Activated naive CD4-positive, alpha-beta T cell treated with anti-CD3 and anti-CD28 coated beads, Interleukin-2, amount 10 ng/mL, durations not matched to agents 7 days and 5 days (primary cell): ENCODE results near the gene TSPAN16.
A peak's percentile ranks its signal among the peaks of the same experiment; 100 is the strongest.

Experiments used
- CTCF ChIA-PET: fragments of 350-600 bp; sonication (Branson Sonifier 250); formaldehyde crosslinking; loops from one replicate; lab custom pipeline; 2021; ENCODE audit warnings: antibody characterized with exemption; lab: Charles Lee
- DNase-seq: peaks from one replicate; pipeline ENCODE4 v3.0.0-alpha.2; 2020
- H3K27ac Mint-ChIP-seq: one replicate; pipeline ENCODE4 v1.8.0; 2021; ENCODE audit warnings: mild to moderate bottlenecking, moderate library complexity, mixed read lengths
- H3K27me3 Mint-ChIP-seq: one replicate; pipeline ENCODE4 v1.8.0; 2021; ENCODE audit warnings: mild to moderate bottlenecking, mixed read lengths
- H3K36me3 Mint-ChIP-seq: one replicate; pipeline ENCODE4 v1.8.0; 2021; ENCODE audit warnings: mixed read lengths
- H3K4me1 Mint-ChIP-seq: one replicate; pipeline ENCODE4 v1.8.0; 2021; ENCODE audit warnings: mixed read lengths
- H3K4me3 Mint-ChIP-seq: one replicate; pipeline ENCODE4 v1.8.0; 2021; ENCODE audit warnings: mild to moderate bottlenecking, moderate library complexity, mixed read lengths
- H3K9me3 Mint-ChIP-seq: one replicate; pipeline ENCODE4 v1.8.0; 2021; ENCODE audit warnings: mixed read lengths

The TSPAN16 gene, protein sequence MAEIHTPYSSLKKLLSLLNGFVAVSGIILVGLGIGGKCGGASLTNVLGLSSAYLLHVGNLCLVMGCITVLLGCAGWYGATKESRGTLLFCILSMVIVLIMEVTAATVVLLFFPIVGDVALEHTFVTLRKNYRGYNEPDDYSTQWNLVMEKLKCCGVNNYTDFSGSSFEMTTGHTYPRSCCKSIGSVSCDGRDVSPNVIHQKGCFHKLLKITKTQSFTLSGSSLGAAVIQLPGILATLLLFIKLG

DNA sequence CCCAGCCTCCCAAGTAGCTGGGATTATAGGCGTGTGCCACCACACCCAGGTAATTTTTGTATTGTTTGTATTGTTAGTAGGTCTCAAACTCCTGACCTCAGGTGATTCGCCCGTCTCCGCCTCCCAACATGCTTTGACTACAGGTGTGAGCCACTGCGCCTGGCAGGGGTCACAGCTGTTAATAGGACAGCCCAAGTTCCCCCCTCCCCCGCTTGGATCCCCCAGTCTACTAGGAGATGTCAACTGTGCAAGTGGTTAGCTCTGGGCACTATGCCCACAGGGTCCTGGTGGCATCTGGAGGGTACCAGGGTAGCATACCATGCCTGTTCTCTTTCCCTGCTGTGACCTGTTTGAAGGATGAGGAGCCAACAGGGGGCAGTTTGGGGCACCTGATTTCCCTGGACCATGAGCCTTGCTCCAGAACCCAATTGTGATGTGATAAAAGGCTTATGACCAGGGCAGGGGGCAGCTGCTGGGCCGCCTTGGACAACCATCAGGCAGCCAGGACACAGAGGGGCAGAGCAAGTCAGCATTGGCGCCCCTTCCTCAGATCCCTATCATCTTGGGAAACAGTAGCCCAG, at the start of gene TSPAN16:
TSPAN16 (plus strand) TSS at position 496 of the 581 bp plus-strand sequence. CDS start 138 bp downstream, outside the sequence.
- Mint-ChIP-seq H3K9me3 (no peaks in the 10 kb centered on the region), H3K27me3 (peaks cover 86% of the 10 kb centered on the region), H3K4me1 (peaks cover 10% of the 10 kb centered on the region), H3K36me3 (no peaks in the 10 kb centered on the region), H3K27ac (peak within 1 kb of the TSS; percentile 22), H3K4me3 (no peak within 1 kb of the TSS)
- DNase-seq = no peak
- CTCF ChIA-PET = interaction anchor here (1.1 to 4.5 kb wide), 2 partner anchors 9 to 187 kb away, joined by 3 to 19 read pairs; no protein-coding TSS in a partner anchor

DNA sequence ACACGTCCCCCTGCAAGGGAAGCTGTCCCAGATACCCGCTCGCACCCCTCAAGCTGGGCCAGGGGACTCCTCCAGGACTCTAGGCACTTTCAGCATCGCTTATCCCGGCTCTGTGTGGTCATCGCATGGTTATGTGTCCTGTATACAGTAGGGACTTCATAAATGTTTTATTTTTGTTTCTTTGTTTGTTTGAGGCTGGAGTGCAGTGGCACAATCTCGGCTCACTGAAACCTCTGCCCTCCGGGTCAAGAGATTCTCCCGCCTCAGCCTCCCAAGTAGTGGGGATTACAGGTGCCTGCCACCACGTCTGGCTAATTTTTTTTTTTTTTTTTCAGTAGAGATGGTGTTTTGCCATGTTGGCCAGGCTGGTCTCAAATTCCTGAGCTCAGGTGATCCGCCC, 49.0 kb upstream of the TSPAN16 start:
- CTCF ChIA-PET = no interaction called here
- no peaks in the 10 kb centered on the region for H3K36me3 Mint-ChIP-seq
- DNase-seq = no peak
- H3K27me3 Mint-ChIP-seq = peaks cover 46% of the 10 kb centered on the region
- H3K4me1 Mint-ChIP-seq = peaks cover 6% of the 10 kb centered on the region
- H3K27ac Mint-ChIP-seq = no peak overlapping the region
- no peaks in the 10 kb centered on the region for H3K9me3 Mint-ChIP-seq
- H3K4me3 Mint-ChIP-seq = no peak overlapping the region

DNA sequence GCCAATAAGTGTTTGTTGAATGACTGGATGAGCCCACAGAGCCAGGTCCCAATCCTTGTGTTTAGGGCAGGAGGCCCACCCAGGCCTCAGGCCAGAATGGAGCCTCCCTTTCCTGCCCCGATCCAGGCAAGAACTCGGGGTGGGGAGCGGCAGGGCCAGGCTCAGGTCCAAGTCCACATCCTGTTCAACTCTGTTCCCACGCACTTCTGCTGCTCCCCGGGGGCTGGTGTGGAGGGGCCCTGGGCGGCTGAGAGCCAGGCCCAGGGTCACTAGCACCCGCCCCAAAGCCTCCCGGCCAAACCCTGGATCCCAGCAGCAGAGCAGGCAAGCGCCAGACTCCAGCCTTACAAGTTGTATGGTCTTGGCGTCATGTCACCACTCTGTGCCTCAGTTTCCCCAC, 48.6 kb upstream of the TSPAN16 start:
- CTCF ChIA-PET = no interaction called here
- H3K27ac Mint-ChIP-seq = no peak overlapping the region
- H3K27me3 Mint-ChIP-seq = peaks cover 47% of the 10 kb centered on the region
- H3K4me3 Mint-ChIP-seq = no peak overlapping the region
- no peaks in the 10 kb centered on the region for H3K36me3 Mint-ChIP-seq
- H3K4me1 Mint-ChIP-seq = peaks cover 6% of the 10 kb centered on the region
- DNase-seq = no peak
- no peaks in the 10 kb centered on the region for H3K9me3 Mint-ChIP-seq

GRCh38 chr19:11247934-11248333, 48.0 kb upstream of the TSPAN16 start:
- no peaks in the 10 kb centered on the region for H3K9me3 Mint-ChIP-seq
- CTCF ChIA-PET = interaction anchor here (0.6 kb wide), 1 partner anchor 196 kb away, joined by 3 read pairs; no protein-coding TSS in a partner anchor
- H3K4me3 Mint-ChIP-seq = no peak overlapping the region
- H3K27me3 Mint-ChIP-seq = peaks cover 49% of the 10 kb centered on the region
- no peak for DNase-seq
- no peaks in the 10 kb centered on the region for H3K36me3 Mint-ChIP-seq
- H3K27ac Mint-ChIP-seq = no peak overlapping the region
- peaks cover 6% of the 10 kb centered on the region for H3K4me1 Mint-ChIP-seq

GRCh38 chr19:11248852-11249251, 47.1 kb upstream of the TSPAN16 start:
- Mint-ChIP-seq H3K9me3 (no peaks in the 10 kb centered on the region), H3K27ac (no peak overlapping the region), H3K4me3 (no peak overlapping the region), H3K27me3 (peaks cover 48% of the 10 kb centered on the region), H3K36me3 (no peaks in the 10 kb centered on the region), H3K4me1 (peaks cover under 1% of the 10 kb centered on the region)
- CTCF ChIA-PET = no interaction called here
- DNase-seq = no peak

DNA sequence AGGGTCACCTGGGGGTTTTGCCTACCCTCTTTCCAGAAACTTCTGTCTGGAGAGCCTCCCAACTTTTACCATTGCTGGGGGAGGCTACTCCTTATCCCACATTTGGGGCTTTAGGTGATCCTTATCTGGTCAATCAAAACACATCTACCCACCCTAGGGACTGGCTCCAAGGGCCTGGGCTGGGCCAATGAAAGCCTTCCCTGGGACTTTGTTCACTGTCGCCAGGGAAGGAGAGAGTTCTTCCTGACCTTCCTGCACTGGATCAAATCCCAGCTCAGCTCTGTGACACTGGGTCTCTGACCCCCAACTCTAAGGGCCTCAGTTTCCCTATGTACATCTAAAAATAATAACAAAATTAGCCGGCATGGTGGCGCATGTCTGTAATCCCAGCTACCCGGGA, 44.7 kb upstream of the TSPAN16 start:
- CTCF ChIA-PET = no interaction called here

GRCh38 chr19:11251650-11252314, 44.2 kb upstream of the TSPAN16 start:
- H3K27ac Mint-ChIP-seq = no peak overlapping the region
- peaks cover 53% of the 10 kb centered on the region for H3K27me3 Mint-ChIP-seq
- no peaks in the 10 kb centered on the region for H3K9me3 Mint-ChIP-seq
- no peak for DNase-seq
- no peaks in the 10 kb centered on the region for H3K36me3 Mint-ChIP-seq
- H3K4me1 Mint-ChIP-seq = no peaks in the 10 kb centered on the region
- no peak overlapping the region for H3K4me3 Mint-ChIP-seq
- CTCF ChIA-PET = no interaction called here

More for the DNA sequence above, 44.7 kb upstream of the TSPAN16 start:
- Mint-ChIP-seq H3K9me3 (no peaks in the 10 kb centered on the region), H3K27me3 (peaks cover 53% of the 10 kb centered on the region), H3K4me3 (no peak overlapping the region), H3K36me3 (no peaks in the 10 kb centered on the region), H3K27ac (no peak overlapping the region), H3K4me1 (no peaks in the 10 kb centered on the region)
- no peak for DNase-seq

DNA sequence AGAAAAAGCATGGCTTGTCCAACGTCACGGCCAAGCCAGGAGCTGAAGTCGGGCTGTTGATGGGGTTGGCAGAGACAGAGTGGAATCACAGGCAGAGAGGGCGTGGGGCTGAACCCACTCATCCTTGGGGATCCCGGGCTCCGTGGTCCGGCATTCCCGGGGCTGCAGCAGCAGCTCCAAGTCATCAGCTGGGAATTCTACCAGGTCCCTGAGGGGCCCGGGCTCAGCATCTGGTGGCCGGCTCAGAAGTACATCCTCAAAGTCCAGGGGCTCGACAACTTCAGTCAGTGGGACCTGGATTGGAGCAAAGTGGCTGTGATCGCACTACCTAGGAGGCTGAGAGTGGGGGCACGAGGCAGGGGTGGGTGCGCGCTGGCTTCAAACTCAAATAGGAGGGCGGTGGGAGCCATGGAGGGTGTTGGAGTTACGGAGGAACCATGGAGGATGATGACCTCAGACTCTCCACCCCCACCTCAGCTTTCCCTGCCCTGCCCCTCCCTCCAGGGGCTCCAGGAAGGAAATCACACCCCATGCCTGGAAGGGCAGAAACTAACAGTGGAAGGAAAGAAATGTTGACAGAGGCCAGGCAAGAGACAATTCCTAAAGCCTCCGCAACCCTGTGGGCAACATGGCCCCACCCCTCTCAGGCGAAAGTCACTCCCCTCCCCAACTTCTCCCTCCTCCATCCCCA, 43.1 kb upstream of the TSPAN16 start:
- no peak overlapping the region for H3K27ac Mint-ChIP-seq
- H3K36me3 Mint-ChIP-seq = no peaks in the 10 kb centered on the region
- DNase-seq = no peak
- H3K4me3 Mint-ChIP-seq = no peak overlapping the region
- CTCF ChIA-PET = no interaction called here
- no peaks in the 10 kb centered on the region for H3K9me3 Mint-ChIP-seq
- H3K27me3 Mint-ChIP-seq = peaks cover 47% of the 10 kb centered on the region
- H3K4me1 Mint-ChIP-seq = no peaks in the 10 kb centered on the region

DNA sequence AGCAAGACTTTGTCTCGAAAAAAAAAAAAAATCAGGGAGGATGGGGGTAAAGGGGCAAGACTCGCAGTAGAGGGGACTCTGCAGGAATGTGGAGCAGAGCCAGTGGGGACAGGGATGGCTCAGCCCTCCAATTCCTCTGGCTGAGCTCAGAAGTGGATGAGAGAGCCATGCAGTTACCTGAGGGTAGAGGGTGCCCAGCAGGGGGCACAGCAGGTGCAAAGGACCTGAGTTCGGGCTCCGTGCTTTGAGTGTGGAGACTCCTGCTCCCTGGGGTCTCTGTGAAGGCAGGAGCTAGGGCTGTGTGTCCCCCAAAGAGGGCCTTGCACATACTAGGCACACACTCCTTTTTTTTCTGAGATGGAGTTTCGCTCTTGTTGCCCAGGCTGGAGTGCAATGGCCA, 41.3 kb upstream of the TSPAN16 start:
- CTCF ChIA-PET = interaction anchor here (0.7 to 1.5 kb wide), 2 partner anchors 12 to 83 kb away, joined by 3 to 4 read pairs; no protein-coding TSS in a partner anchor
- H3K36me3 Mint-ChIP-seq = no peaks in the 10 kb centered on the region
- DNase-seq = no peak
- H3K27me3 Mint-ChIP-seq = peaks cover 54% of the 10 kb centered on the region
- H3K4me3 Mint-ChIP-seq = no peak overlapping the region
- H3K27ac Mint-ChIP-seq = no peak overlapping the region
- no peaks in the 10 kb centered on the region for H3K9me3 Mint-ChIP-seq
- no peaks in the 10 kb centered on the region for H3K4me1 Mint-ChIP-seq

DNA sequence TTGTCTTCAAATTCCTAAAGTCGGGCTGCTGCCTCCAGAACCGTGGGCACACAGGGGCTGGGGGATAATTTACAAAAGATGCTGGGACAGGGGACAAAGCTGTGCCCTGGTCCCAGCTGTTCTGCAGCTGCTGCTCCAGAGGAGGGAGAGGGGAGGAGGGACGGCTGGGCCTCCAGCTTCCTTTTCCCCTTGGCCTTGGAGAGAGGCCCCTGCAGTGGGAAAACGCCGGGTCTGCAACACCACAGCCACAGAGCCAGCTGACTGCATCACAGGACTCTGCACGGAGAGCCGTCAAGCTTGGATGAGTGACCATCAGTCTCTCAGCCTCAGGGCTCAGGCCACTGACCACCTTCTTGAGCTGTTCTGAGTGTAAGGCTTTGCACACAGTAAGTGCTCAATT, 39.8 kb upstream of the TSPAN16 start:
- no peaks in the 10 kb centered on the region for H3K4me1 Mint-ChIP-seq
- no peak overlapping the region for H3K27ac Mint-ChIP-seq
- H3K9me3 Mint-ChIP-seq = no peaks in the 10 kb centered on the region
- peaks cover 69% of the 10 kb centered on the region for H3K27me3 Mint-ChIP-seq
- DNase-seq = no peak
- no peak overlapping the region for H3K4me3 Mint-ChIP-seq
- CTCF ChIA-PET = interaction anchor here (1.3 to 1.5 kb wide), 2 partner anchors 14 to 127 kb away, joined by 3 to 4 read pairs; no protein-coding TSS in a partner anchor
- no peaks in the 10 kb centered on the region for H3K36me3 Mint-ChIP-seq

- CTCF ChIA-PET = no interaction called here
- H3K4me1 Mint-ChIP-seq = peaks cover under 1% of the 10 kb centered on the region
- H3K27me3 Mint-ChIP-seq = peaks cover 75% of the 10 kb centered on the region
- DNase-seq = no peak
- no peak overlapping the region for H3K4me3 Mint-ChIP-seq
- H3K27ac Mint-ChIP-seq = no peak overlapping the region
- H3K36me3 Mint-ChIP-seq = no peaks in the 10 kb centered on the region
- H3K9me3 Mint-ChIP-seq = no peaks in the 10 kb centered on the region
Measured at GRCh38 chr19:11257846-11258380, 38.0 kb upstream of the TSPAN16 start.

GRCh38 chr19:11260996-11261395, 35.0 kb upstream of the TSPAN16 start:
- Mint-ChIP-seq H3K9me3 (no peaks in the 10 kb centered on the region), H3K4me1 (peaks cover 3% of the 10 kb centered on the region), H3K27me3 (peaks cover 76% of the 10 kb centered on the region), H3K27ac (no peak overlapping the region), H3K4me3 (peak overlapping the region; percentile 21), H3K36me3 (no peaks in the 10 kb centered on the region)
- CTCF ChIA-PET = no interaction called here
- no peak for DNase-seq

GRCh38 chr19:11261431-11261970, 34.5 kb upstream of the TSPAN16 start:
- Mint-ChIP-seq H3K9me3 (no peaks in the 10 kb centered on the region), H3K27ac (no peak overlapping the region), H3K36me3 (no peaks in the 10 kb centered on the region), H3K27me3 (peaks cover 76% of the 10 kb centered on the region), H3K4me1 (peaks cover 3% of the 10 kb centered on the region), H3K4me3 (no peak overlapping the region)
- DNase-seq = no peak
- CTCF ChIA-PET = interaction anchor here (1.1 kb wide), 1 partner anchor 19 kb away, joined by 3 read pairs; no protein-coding TSS in a partner anchor
